SU-DHL-6 (cell line): ENCODE measurements around the gene GPX4.

Experiments
- CTCF ChIP-seq: fragments of 200-600 bp; sonication (generic); IDR thresholded peaks from one replicate; pipeline ENCODE4 v1.5.1; 2017; ENCODE audit warnings: antibody characterized with exemption, mild to moderate bottlenecking, low read length, moderate library complexity; ENCODE audit not compliant: insufficient read depth, poor library complexity, severe bottlenecking
- EZH2phosphoT487 ChIP-seq: fragments of 200-600 bp; sonication (generic), shearing (Covaris generic); conservative IDR thresholded peaks from 2 replicates; pipeline ENCODE4 v1.6.1; 2018; ENCODE audit warnings: mild to moderate bottlenecking, antibody characterized with exemption, low read length, moderate library complexity, mixed read lengths

GRCh38 chr19:1146412-1146699, 42.6 kb downstream of the GPX4 start:
- no peak for TF ChIP-seq CTCF
- no peak for TF ChIP-seq EZH2phosphoT487
